Coronary artery (tissue), 2 donors: ENCODE data around the gene LIM2.

ENCODE experiments used
- DNase-seq: peaks from one replicate; pipeline ENCODE4 v3.0.0-alpha.2; 2017; ENCODE audit warnings: low spot score
- H3K27ac ChIP-seq, 2 donors: fragments of 200-600 bp; sonication (generic); one replicate each; pipeline ENCODE4 v1.5.1; 2016 to 2019
- H3K4me3 ChIP-seq: fragments of 200-600 bp; sonication (generic); 2 replicates; pipeline ENCODE4 v1.5.1; 2016; ENCODE audit warnings: mild to moderate bottlenecking, moderate library complexity
- CTCF ChIP-seq: fragments of 200-600 bp; sonication (generic); IDR thresholded peaks from one replicate; pipeline ENCODE4 v1.5.1; 2019; ENCODE audit warnings: antibody characterized with exemption

The LIM2 gene

GRCh38 chr19:51337861-51338562 lies 49.8 kb downstream of the LIM2 start:
- Histone ChIP-seq H3K27ac (no peak overlapping the region), H3K4me3 (no peak overlapping the region)

GRCh38 chr19:51337141-51337860 lies 50.5 kb downstream of the LIM2 start:
- no peak for DNase-seq
- no peak overlapping the region for H3K27ac ChIP-seq
- H3K4me3 ChIP-seq = no peak overlapping the region
- TF ChIP-seq CTCF = no peak

More at GRCh38 chr19:51337861-51338562, 49.8 kb downstream of the LIM2 start:
- no peak for TF ChIP-seq CTCF
- DNase-seq = no peak

- Histone ChIP-seq H3K4me3 (no peak overlapping the region), H3K27ac (no peak overlapping the region)
- DNase-seq = no peak
- no peak for TF ChIP-seq CTCF
Observed at GRCh38 chr19:51333836-51334460, 53.8 kb downstream of the LIM2 start.

- DNase-seq = no peak
- no peak for TF ChIP-seq CTCF
- H3K27ac ChIP-seq = no peak overlapping the region
- no peak overlapping the region for H3K4me3 ChIP-seq
Observed at GRCh38 chr19:51331716-51332115, 56.1 kb downstream of the LIM2 start.

- DNase-seq = no peak
- Histone ChIP-seq H3K4me3 (no peak overlapping the region), H3K27ac (no peak overlapping the region)
- TF ChIP-seq CTCF = no peak
Observed at GRCh38 chr19:51331193-51331592, 56.6 kb downstream of the LIM2 start.

- no peak for TF ChIP-seq CTCF
- Histone ChIP-seq H3K27ac (no peak overlapping the region), H3K4me3 (no peak overlapping the region)
- no peak for DNase-seq
Observed at GRCh38 chr19:51330366-51330765, 57.4 kb downstream of the LIM2 start.
